ENCODE results near the gene RGS19.

GRCh38 chr20:64095455-64095854, 16.1 kb upstream of the RGS19 start:
- TF ChIP-seq CTCF (IDR thresholded peaks at IDR 0.05) (no peak), POLR2AphosphoS5 (IDR thresholded peaks at IDR 0.05; ENCODE audit: low read depth, low read length) (no peak), SIN3A (IDR thresholded peaks at IDR 0.05; ENCODE audit: borderline replicate concordance, insufficient read depth, low read depth, low read length) (no peak), REST (IDR thresholded peaks at IDR 0.05; ENCODE audit: insufficient read depth in 1 of 2, low read depth in 2 of 2, low read length in 1 of 2) (no peak), TCF7L2 (IDR thresholded peaks at IDR 0.05; ENCODE audit: low read depth, low read length) (no peak)

Data from Panc1 (cell line).